GM18868 (cell line): Measurements from ENCODE around the gene PKN1.

Source experiments
- ATAC-seq: cut with Tn5 transposase; IDR thresholded peaks from one replicate; pipeline ENCODE4 v1.9.1; 2021; ENCODE audit warnings: mild to moderate bottlenecking, moderate library complexity; ENCODE audit not compliant: unreplicated experiment

Gene PKN1

GRCh38 chr19:14406645-14407401 is 26.3 kb upstream of the PKN1 start:
- ATAC-seq: no peak

GRCh38 chr19:14407605-14408484 is 25.3 kb upstream of the PKN1 start:
- no peak for ATAC-seq

- no peak for ATAC-seq
Measured at GRCh38 chr19:14408491-14409145, 24.5 kb upstream of the PKN1 start.

- ATAC-seq: no peak
Measured at GRCh38 chr19:14409146-14410023, 23.7 kb upstream of the PKN1 start.

GRCh38 chr19:14410091-14411051 is 22.7 kb upstream of the PKN1 start:
- ATAC-seq: no peak

- ATAC-seq: no peak
Measured at GRCh38 chr19:14411161-14411937, 21.8 kb upstream of the PKN1 start.

- no peak for ATAC-seq
Measured at GRCh38 chr19:14411938-14412245, 21.2 kb upstream of the PKN1 start.

GRCh38 chr19:14412324-14412995 is 20.6 kb upstream of the PKN1 start:
- no peak for ATAC-seq

- ATAC-seq: no peak
Measured at GRCh38 chr19:14412996-14413692, 20.0 kb upstream of the PKN1 start.

GRCh38 chr19:14413693-14414181 is 19.4 kb upstream of the PKN1 start:
- no peak for ATAC-seq

GRCh38 chr19:14414926-14415690 is 18.0 kb upstream of the PKN1 start:
- ATAC-seq: no peak

- ATAC-seq: no peak
Measured at GRCh38 chr19:14416817-14417231, 16.3 kb upstream of the PKN1 start.

- peak; percentile 33 for ATAC-seq
Measured at GRCh38 chr19:14418856-14419105, 14.3 kb upstream of the PKN1 start.

- ATAC-seq: peak; percentile 91
Measured at GRCh38 chr19:14419106-14419813, 13.8 kb upstream of the PKN1 start, which contains the start of gene DDX39A. TSS of gene DDX39A (minus strand) at chr19:14419341. CDS start at chr19:14413220, 6,121 bp downstream.

GRCh38 chr19:14425696-14426138 is 7.4 kb upstream of the PKN1 start:
- no peak for ATAC-seq

GRCh38 chr19:14427461-14427860 is 5.6 kb upstream of the PKN1 start:
- no peak for ATAC-seq
